HCT116 (cell line): Measurements from ENCODE around the gene MAP3K20. TPM values are rescaled to one million over a fixed set of nuclear protein-coding genes. Genes with fewer than 3 reads are reported as not detected.

Source experiments
- ATAC-seq: fragments of 200-7000 bp; cut with Tn5 transposase; 2 replicates; pipeline ENCODE4 v1.9.1; 2020; ENCODE audit warnings: mild to moderate bottlenecking, moderate library complexity
- BruUV-seq: library from RNA; stranded (reverse); fragments of 400-500 nt; replicated peaks from 2 replicates; lab custom pipeline; 2021; lab: Mats Ljungman, UMichigan
- CTCF ChIA-PET: fragments of 300-600 bp; sonication (Branson Sonifier 250); formaldehyde crosslinking; loops from one replicate; lab custom pipeline; 2021; ENCODE audit warnings: antibody characterized with exemption; lab: Charles Lee
- POLR2A ChIA-PET: fragments of 300-600, 350-600 bp; sonication (Branson Sonifier 250); formaldehyde crosslinking; loops from one replicate; lab custom pipeline; 2021; ENCODE audit warnings: antibody characterized with exemption; lab: Charles Lee
- RAD21 ChIA-PET, 2 experiments: fragments of 300-600 bp; sonication (Branson Sonifier 250); formaldehyde crosslinking; loops; one replicate each; lab custom pipeline; 2023; ENCODE audit warnings: low total read pairs in 2 of 2; ENCODE audit not compliant: uncharacterized antibody in 2 of 2, unreplicated experiment in 2 of 2, low non-redundant PET in 1 of 2; lab: Charles Lee
- DNase-seq: peaks from one replicate; pipeline ENCODE4 v3.0.0-alpha.2; 2010; ENCODE audit warnings: low read depth, low spot score
- H2AFZ ChIP-seq: fragments of 200-600 bp; shearing (Covaris generic), sonication (generic); 2 replicates; pipeline ENCODE4 v1.6.1; 2017; ENCODE audit warnings: low read depth, mixed run types, mixed read lengths, antibody characterized with exemption, low read length; ENCODE audit not compliant: poor library complexity, severe bottlenecking
- H3K27ac ChIP-seq: 2 replicates; pipeline ENCODE4 v1.5.1; 2012; ENCODE audit warnings: low read depth, low read length
- H3K27me3 ChIP-seq: fragments of 200-600 bp; sonication (generic); 2 replicates; pipeline ENCODE4 v1.6.1; 2016; ENCODE audit warnings: mixed run types, low read length, mixed read lengths; ENCODE audit not compliant: insufficient read depth
- H3K36me3 ChIP-seq, 2 experiments: fragments of 200-500 bp in 1 of 2; fragments of 200-600 bp in 1 of 2; sonication (Bioruptor generic) in 1 of 2; sonication (generic) in 1 of 2; 2 replicates each; pipeline versions ENCODE4 v1.5.1 to v1.6.1; 2014 to 2016; ENCODE audit warnings: low read length in 2 of 2, inconsistent platforms in 1 of 2, mixed read lengths in 1 of 2, mixed run types in 1 of 2; ENCODE audit not compliant: insufficient read depth in 2 of 2, control insufficient read depth in 1 of 2
- H3K4me1 ChIP-seq, 2 experiments: fragments of 200-600 bp in 1 of 2; sonication (generic) in 1 of 2; 2 replicates each; pipeline versions ENCODE4 v1.5.1 to v1.6.1; 2012 to 2017; ENCODE audit warnings: low read length in 2 of 2, inconsistent platforms in 1 of 2, mild to moderate bottlenecking in 1 of 2, mixed read lengths in 1 of 2, mixed run types in 1 of 2, moderate library complexity in 1 of 2; ENCODE audit not compliant: insufficient read depth in 2 of 2, control insufficient read depth in 1 of 2
- H3K4me2 ChIP-seq: fragments of 200-600 bp; sonication (generic); 2 replicates; pipeline ENCODE4 v1.6.1; 2017; ENCODE audit warnings: mixed run types, low read length, mixed read lengths
- H3K4me3 ChIP-seq, 2 experiments: fragments of 200-600 bp in 1 of 2; sonication (generic) in 1 of 2; replicated peaks in 1 of 2; 2 replicates each; pipeline ENCODE4 v1.5.1; 2011 to 2016; ENCODE audit warnings: low read length in 2 of 2, control low read depth in 1 of 2, low read depth in 1 of 2, mild to moderate bottlenecking in 1 of 2, mixed read lengths in 1 of 2, mixed run types in 1 of 2
- H3K79me2 ChIP-seq: fragments of 200-600 bp; sonication (generic); 2 replicates; pipeline ENCODE4 v1.6.1; 2017; ENCODE audit warnings: mild to moderate bottlenecking, mixed run types, low read length, moderate library complexity, mixed read lengths; ENCODE audit not compliant: insufficient read depth
- H3K9ac ChIP-seq: fragments of 200-600 bp; sonication (generic); 2 replicates; pipeline ENCODE4 v1.6.1; 2016; ENCODE audit warnings: low read length, mixed read lengths
- H3K9me2 ChIP-seq: fragments of 200-600 bp; sonication (generic), shearing (Covaris generic); 2 replicates; pipeline ENCODE4 v1.6.1; 2017; ENCODE audit warnings: mixed run types, mild to moderate bottlenecking, moderate library complexity; ENCODE audit not compliant: insufficient read depth
- H3K9me3 ChIP-seq, 2 experiments: fragments of 200-500 bp in 1 of 2; fragments of 200-600 bp in 1 of 2; sonication (Bioruptor generic) in 1 of 2; sonication (generic) in 1 of 2; 2 replicates each; pipeline ENCODE4 v1.6.1; 2014 to 2017; ENCODE audit warnings: low read length in 2 of 2, mixed read lengths in 2 of 2, inconsistent platforms in 1 of 2, low read depth in 1 of 2, mild to moderate bottlenecking in 1 of 2, mixed run types in 1 of 2, moderate library complexity in 1 of 2; ENCODE audit not compliant: control insufficient read depth in 1 of 2, insufficient read depth in 1 of 2
- H4K20me1 ChIP-seq: fragments of 200-600 bp; sonication (generic), shearing (Covaris generic); 2 replicates; pipeline ENCODE4 v1.6.1; 2017; ENCODE audit warnings: mixed run types, mild to moderate bottlenecking, moderate library complexity; ENCODE audit not compliant: insufficient read depth
- ATF3 ChIP-seq: IDR thresholded peaks from 2 replicates; pipeline ENCODE4 v1.6.1; 2012
- CBX3 ChIP-seq: IDR thresholded peaks from 2 replicates; pipeline ENCODE4 v1.6.1; 2012; ENCODE audit warnings: low read depth
- CEBPB ChIP-seq: IDR thresholded peaks from 2 replicates; pipeline ENCODE4 v1.6.1; 2012; ENCODE audit warnings: low read depth
- CTCF ChIP-seq, 3 experiments: fragments of 200-600 bp in 1 of 3; sonication (generic) in 1 of 3; IDR thresholded peaks in 2 of 3; conservative IDR thresholded peaks in 1 of 3; 2 replicates each; pipeline ENCODE4 v1.5.1; 2012 to 2017; ENCODE audit warnings: low read depth in 2 of 3, low read length in 2 of 3, antibody characterized with exemption in 1 of 3, borderline replicate concordance in 1 of 3, control low read depth in 1 of 3, mild to moderate bottlenecking in 1 of 3, mixed read lengths in 1 of 3, mixed run types in 1 of 3, moderate library complexity in 1 of 3; ENCODE audit not compliant: insufficient read depth in 1 of 3
- EGR1 ChIP-seq: IDR thresholded peaks from 2 replicates; pipeline ENCODE4 v1.6.1; 2012; ENCODE audit warnings: low read depth
- ELF1 ChIP-seq: IDR thresholded peaks from 2 replicates; pipeline ENCODE4 v1.6.1; 2012; ENCODE audit warnings: low read depth, borderline replicate concordance
- EZH2 ChIP-seq: fragments of 200-600 bp; sonication (generic); IDR thresholded peaks from 2 replicates; pipeline ENCODE4 v1.6.1; 2017; ENCODE audit warnings: antibody characterized with exemption, mixed run types
- EZH2phosphoT487 ChIP-seq: fragments of 200-600 bp; IDR thresholded peaks from 2 replicates; pipeline ENCODE4 v1.6.1; 2018; ENCODE audit warnings: antibody characterized with exemption, borderline replicate concordance
- MAX ChIP-seq: IDR thresholded peaks from 2 replicates; pipeline ENCODE4 v1.6.1; 2012
- POLR2A ChIP-seq: IDR thresholded peaks from 2 replicates; pipeline ENCODE4 v1.7.0; 2011; ENCODE audit warnings: borderline replicate concordance; ENCODE audit not compliant: insufficient read depth, insufficient read length; ENCODE audit errors: extremely low read depth
- POLR2AphosphoS5 ChIP-seq: IDR thresholded peaks from 2 replicates; pipeline ENCODE4 v1.6.1; 2011; ENCODE audit warnings: mild to moderate bottlenecking, low read depth, low read length, moderate library complexity
- RAD21 ChIP-seq: IDR thresholded peaks from 2 replicates; pipeline ENCODE4 v1.6.1; 2012; ENCODE audit warnings: low read depth, mild to moderate bottlenecking
- REST ChIP-seq: IDR thresholded peaks from 2 replicates; pipeline ENCODE4 v1.6.1; 2012; ENCODE audit warnings: low read depth
- SIN3A ChIP-seq: IDR thresholded peaks from 2 replicates; pipeline ENCODE4 v1.6.1; 2012; ENCODE audit warnings: low read depth
- SP1 ChIP-seq: IDR thresholded peaks from 2 replicates; pipeline ENCODE4 v1.6.1; 2012; ENCODE audit warnings: low read depth
- TCF7L2 ChIP-seq: IDR thresholded peaks from 2 replicates; pipeline ENCODE4 v1.7.0; 2011; ENCODE audit warnings: borderline replicate concordance, inconsistent platforms; ENCODE audit not compliant: insufficient read depth, insufficient read length; ENCODE audit errors: extremely low read depth
- YY1 ChIP-seq: IDR thresholded peaks from 2 replicates; pipeline ENCODE4 v1.6.1; 2011; ENCODE audit warnings: low read length, low read depth, moderate library complexity, mild to moderate bottlenecking; ENCODE audit not compliant: insufficient replicate concordance; ENCODE audit errors: extremely low read depth
- ZBTB33 ChIP-seq: IDR thresholded peaks from 2 replicates; pipeline ENCODE4 v1.6.1; 2011; ENCODE audit warnings: mild to moderate bottlenecking, low read length, moderate library complexity; ENCODE audit not compliant: insufficient replicate concordance; ENCODE audit errors: extremely low read depth
- ZFX ChIP-seq: fragments of 450-650 bp; IDR thresholded peaks from 2 replicates; pipeline ENCODE4 v1.6.1; 2017
- ZNF274 ChIP-seq: fragments of 200-500 bp; sonication (Bioruptor generic); IDR thresholded peaks from 2 replicates; pipeline ENCODE4 v1.6.1; 2014; ENCODE audit warnings: mild to moderate bottlenecking, low read depth, low read length, inconsistent platforms
- intact Hi-C: fragments of 100-400 bp; cut with micrococcal nuclease; formaldehyde crosslinking; loops from 2 replicates; pipeline ENCODE4 v1.10.0; 2022
- total RNA-seq: library from RNA; stranded (reverse); gene quantifications from one replicate; pipeline ENCODE4 v1.2.1, GENCODE V29; 2021; ENCODE audit not compliant: unreplicated experiment

MAP3K20 gene
- total RNA-seq, 1 experiment from 2014 or later, result 40.0 TPM

GRCh38 chr2:173044686-173045085, 31.0 kb upstream of the MAP3K20 start:
- intact Hi-C loops, result no loop called here
- Histone ChIP-seq H3K4me2 (no peak overlapping the region), H4K20me1 (no peaks in the 10 kb centered on the region), H3K4me3 (no peak overlapping the region), H3K79me2 (no peaks in the 10 kb centered on the region), H3K9me2 (no peaks in the 10 kb centered on the region), H2AFZ (no peak overlapping the region), H3K4me1 (peaks cover 11 to 23% of the 10 kb centered on the region in 2 experiments), H3K27ac (no peak overlapping the region), H3K27me3 (no peaks in the 10 kb centered on the region), H3K36me3 (no peaks in the 10 kb centered on the region), H3K9me3 (no peaks in the 10 kb centered on the region), H3K9ac (no peak overlapping the region)
- ATAC-seq (no peak), DNase-seq (no peak)
- ChIA-PET RAD21 (no interaction called here), POLR2A (no interaction called here), CTCF (interaction anchor here (1.4 kb wide), 1 partner anchor 17 kb away, joined by 6 read pairs; no protein-coding TSS in a partner anchor)
- no peak for TF ChIP-seq SIN3A
- TF ChIP-seq RAD21, result no peak
- TF ChIP-seq EZH2phosphoT487, result no peak
- no peak for TF ChIP-seq ELF1
- TF ChIP-seq ATF3, result no peak
- no peak for TF ChIP-seq ZBTB33
- no peak for TF ChIP-seq CEBPB
- TF ChIP-seq ZNF274, result no peak
- TF ChIP-seq SP1, result no peak
- no peak for TF ChIP-seq YY1
- TF ChIP-seq CBX3, result no peak
- no peak for TF ChIP-seq REST
- no peak for TF ChIP-seq EGR1
- no peak for TF ChIP-seq TCF7L2
- no peak for TF ChIP-seq POLR2A
- TF ChIP-seq MAX, result no peak
- no peak for TF ChIP-seq ZFX
- no peak for TF ChIP-seq POLR2AphosphoS5
- no peak for TF ChIP-seq CTCF (IDR thresholded peaks at IDR 0.05 in 2 of 3, conservative IDR thresholded peaks at IDR 0.05 in 1 of 3; ENCODE audit: borderline replicate concordance in 1 of 3, insufficient read depth in 1 of 3, low read depth in 2 of 3, low read length in 2 of 3)
- TF ChIP-seq EZH2, result no peak
- no TSS peak for BruUV-seq
